ENCODE data around the gene ZNF469. TPM values are rescaled to one million over a fixed set of nuclear protein-coding genes. Genes with fewer than 3 reads are reported as not detected.
A peak's percentile ranks its signal among the peaks of the same experiment; 100 is the strongest.

Gene ZNF469
- total and polyA plus RNA-seq, 8 donors, result 0.14 to 2.0 (median 0.34) TPM

- FAIRE-seq (no peak), DNase-seq (no peak), ATAC-seq (no peak)
- TF ChIP-seq CTCF (IDR thresholded peaks at IDR 0.05), result no peak
- WGBS, 2 donors, result 71 to 80% methylated on average over 14 of the region's 14 CpGs
- Histone ChIP-seq H3K36me3 (no peaks in the 10 kb centered on the region), H3K9me3 (no peaks in the 10 kb centered on the region), H3K4me3 (no peak overlapping the region), H3K4me1 (no peaks in the 10 kb centered on the region), H3K27me3 (no peaks in the 10 kb centered on the region), H3K27ac (no peak overlapping the region)
- intact Hi-C loops (cut with DNase I), result no loop called here
Measured at GRCh38 chr16:88421301-88421700, 38.5 kb downstream of the ZNF469 start.

- ATAC-seq, result no peak
- FAIRE-seq, result no peak
- Histone ChIP-seq H3K27me3 (no peaks in the 10 kb centered on the region), H3K27ac (no peak overlapping the region), H3K36me3 (no peaks in the 10 kb centered on the region), H3K9me3 (no peaks in the 10 kb centered on the region), H3K4me1 (no peaks in the 10 kb centered on the region), H3K4me3 (no peak overlapping the region)
- no peak for TF ChIP-seq CTCF (IDR thresholded peaks at IDR 0.05)
- 42 to 47% methylated on average over 5 of the region's 5 CpGs for WGBS, 2 donors
- intact Hi-C loops (cut with DNase I), result no loop called here
- no peak for DNase-seq
Measured at GRCh38 chr16:88421871-88422433, 39.2 kb downstream of the ZNF469 start.

DNA sequence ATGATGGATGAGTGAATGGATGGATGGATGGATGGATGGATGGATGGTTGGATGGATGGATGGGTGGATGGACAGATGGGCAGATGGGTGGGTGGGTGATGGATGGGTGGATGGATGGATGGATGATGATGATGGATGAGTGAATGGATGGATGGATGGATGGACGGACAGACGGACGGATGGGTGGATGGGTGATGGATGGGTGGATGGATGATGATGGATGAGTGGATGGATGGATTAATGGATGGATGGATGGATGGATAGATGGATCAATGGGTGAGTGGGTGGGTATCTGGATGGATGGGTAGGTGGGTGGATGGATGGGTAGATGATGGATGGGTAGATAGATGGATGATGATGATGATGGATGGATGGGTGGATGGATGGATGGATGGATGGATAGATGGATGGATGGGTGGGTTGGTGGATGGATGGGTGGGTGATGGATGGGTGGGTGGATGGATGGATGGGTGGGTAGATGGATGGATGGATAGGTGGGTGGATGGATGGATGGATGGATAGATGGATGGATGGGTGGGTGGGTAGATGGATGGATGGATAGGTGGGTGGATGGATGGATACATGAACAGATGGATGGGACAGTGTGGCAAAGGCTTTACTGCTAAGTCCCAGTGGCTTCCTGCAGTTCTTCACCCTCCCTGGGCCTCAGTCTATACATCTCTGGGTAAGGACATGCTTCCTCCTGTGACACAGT, 40.1 kb downstream of the ZNF469 start:
- Histone ChIP-seq H3K27ac (no peak overlapping the region), H3K36me3 (no peaks in the 10 kb centered on the region), H3K9me3 (no peaks in the 10 kb centered on the region), H3K4me1 (no peaks in the 10 kb centered on the region), H3K4me3 (no peak overlapping the region), H3K27me3 (no peaks in the 10 kb centered on the region)
- ATAC-seq, result no peak
- no peak for FAIRE-seq
- no peak for DNase-seq
- intact Hi-C loops (cut with DNase I), result no loop called here
- WGBS, 2 donors, result 53 to 54% methylated on average over 3 of the region's 3 CpGs
- TF ChIP-seq CTCF (IDR thresholded peaks at IDR 0.05), result no peak

DNA sequence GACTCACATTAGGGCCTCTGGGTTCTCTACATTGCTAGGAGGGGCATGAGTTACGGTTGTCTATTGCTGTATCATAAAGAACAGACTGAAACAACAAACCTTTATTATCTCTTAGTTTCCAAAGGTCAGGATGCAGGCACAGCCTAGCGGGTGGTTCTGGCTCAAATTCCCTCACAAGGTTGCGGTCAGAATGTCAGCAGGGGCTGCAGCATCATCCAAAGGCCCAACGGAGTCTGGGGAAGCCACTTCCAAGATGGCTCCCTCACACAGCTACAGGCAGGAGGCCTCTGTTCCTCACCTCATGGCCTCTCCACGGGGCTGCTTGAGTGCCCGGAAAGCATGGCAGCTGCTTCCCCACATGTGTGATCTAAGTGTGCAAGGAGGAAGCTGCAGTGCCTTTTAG, 40.7 kb downstream of the ZNF469 start:
- no peak for TF ChIP-seq CTCF (IDR thresholded peaks at IDR 0.05)
- WGBS, 2 donors, result 85 to 88% methylated on average over 6 of the region's 6 CpGs
- Histone ChIP-seq H3K4me1 (no peaks in the 10 kb centered on the region), H3K27ac (no peak overlapping the region), H3K9me3 (no peaks in the 10 kb centered on the region), H3K27me3 (no peaks in the 10 kb centered on the region), H3K36me3 (no peaks in the 10 kb centered on the region), H3K4me3 (no peak overlapping the region)
- ATAC-seq (no peak), DNase-seq (no peak), FAIRE-seq (no peak)
- intact Hi-C loops (cut with DNase I), result no loop called here

- 50 to 56% methylated on average over 24 of the region's 24 CpGs for WGBS, 2 donors
- no peak for DNase-seq
- peak in 2 of 4 donors; percentile 32 to 34 for ATAC-seq
Measured at GRCh38 chr16:88424587-88425235, 42.0 kb downstream of the ZNF469 start.

More at GRCh38 chr16:88424587-88425235, 42.0 kb downstream of the ZNF469 start:
- Histone ChIP-seq H3K9me3 (no peaks in the 10 kb centered on the region), H3K27ac (no peak overlapping the region), H3K27me3 (peaks cover 0 to under 1% (median 0%) of the 10 kb centered on the region in 4 donors), H3K4me3 (no peak overlapping the region), H3K4me1 (no peaks in the 10 kb centered on the region), H3K36me3 (no peaks in the 10 kb centered on the region)
- TF ChIP-seq CTCF (IDR thresholded peaks at IDR 0.05), result no peak
- no peak for FAIRE-seq
- intact Hi-C loops (cut with DNase I), result no loop called here
